GM19397 (cell line): ENCODE measurements around the gene KAT6B.

Experiments
- ATAC-seq: cut with Tn5 transposase; IDR thresholded peaks from one replicate; pipeline ENCODE4 v1.9.1; 2021; ENCODE audit warnings: mild to moderate bottlenecking, moderate library complexity; ENCODE audit not compliant: unreplicated experiment

Gene KAT6B

GRCh38 chr10:74944205-74944604 is 117.8 kb downstream of the KAT6B start:
- ATAC-seq = no peak

GRCh38 chr10:74947781-74948401 is 121.5 kb downstream of the KAT6B start:
- no peak for ATAC-seq

- ATAC-seq = no peak
Measured at GRCh38 chr10:74949034-74949832, 122.8 kb downstream of the KAT6B start.

GRCh38 chr10:74949843-74950765 is 123.7 kb downstream of the KAT6B start:
- no peak for ATAC-seq

- no peak for ATAC-seq
Measured at GRCh38 chr10:74953214-74953613, 126.8 kb downstream of the KAT6B start.

GRCh38 chr10:74955796-74956195 is 129.4 kb downstream of the KAT6B start:
- no peak for ATAC-seq

- no peak for ATAC-seq
Measured at GRCh38 chr10:74956555-74957111, 130.2 kb downstream of the KAT6B start.

GRCh38 chr10:74957285-74957961 is 131.0 kb downstream of the KAT6B start:
- ATAC-seq = no peak

GRCh38 chr10:74958316-74958715 is 131.9 kb downstream of the KAT6B start:
- ATAC-seq = no peak

- ATAC-seq = no peak
Measured at GRCh38 chr10:74960670-74961069, 134.3 kb downstream of the KAT6B start.

- ATAC-seq = no peak
Measured at GRCh38 chr10:74962517-74962916, 136.1 kb downstream of the KAT6B start.

GRCh38 chr10:74963549-74963948 is 137.1 kb downstream of the KAT6B start:
- no peak for ATAC-seq

- no peak for ATAC-seq
Measured at GRCh38 chr10:74967911-74968666, 141.7 kb downstream of the KAT6B start.

- no peak for ATAC-seq
Measured at GRCh38 chr10:74968667-74969061, 142.3 kb downstream of the KAT6B start.

- no peak for ATAC-seq
Measured at GRCh38 chr10:74969093-74969492, 142.7 kb downstream of the KAT6B start.

GRCh38 chr10:74969530-74969929 is 143.1 kb downstream of the KAT6B start:
- no peak for ATAC-seq

- no peak for ATAC-seq
Measured at GRCh38 chr10:74973741-74974392, 147.5 kb downstream of the KAT6B start.

- ATAC-seq = no peak
Measured at GRCh38 chr10:74975758-74976157, 149.4 kb downstream of the KAT6B start.

- ATAC-seq = no peak
Measured at GRCh38 chr10:74976565-74976964, 150.2 kb downstream of the KAT6B start.
